ENCODE results near the gene ZNF837.

DNA sequence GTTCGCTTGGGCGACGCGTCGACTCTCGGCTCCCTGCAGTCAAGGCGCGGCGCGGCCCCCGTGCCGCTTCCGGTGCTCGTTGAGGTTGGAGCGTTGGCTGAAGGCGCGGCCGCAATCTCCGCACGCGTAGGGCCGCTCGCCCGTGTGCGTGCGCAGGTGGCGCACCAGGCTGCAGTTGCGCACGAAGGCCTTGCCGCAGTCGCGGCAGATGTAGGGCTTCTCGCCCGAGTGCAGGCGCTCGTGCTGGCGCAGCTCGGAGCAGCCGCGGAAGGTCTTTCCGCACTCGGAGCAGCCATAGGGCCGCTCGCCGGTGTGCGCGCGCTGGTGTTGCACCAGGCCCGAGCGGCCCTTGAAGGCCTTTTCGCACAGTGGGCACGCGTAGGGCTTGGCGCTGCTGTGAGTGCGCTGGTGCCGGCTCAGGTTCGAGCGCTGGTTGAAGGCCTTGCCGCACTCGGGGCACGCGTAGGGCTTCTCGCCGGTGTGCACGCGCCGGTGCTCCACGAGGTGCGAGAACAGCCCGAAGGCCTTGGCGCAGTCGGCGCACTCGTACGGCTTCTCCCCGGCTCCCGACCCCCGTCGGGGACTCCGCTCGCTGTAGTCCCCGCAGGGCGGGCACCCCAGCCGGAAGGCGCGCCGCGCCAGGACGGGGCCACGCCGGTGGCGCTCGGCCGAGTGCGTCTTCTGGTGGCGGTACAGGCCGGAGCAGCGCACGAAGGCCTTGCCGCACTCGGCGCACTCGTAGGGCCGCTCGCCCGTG, 13.0 kb downstream of the ZNF837 start:
- TF ChIP-seq, protein P1, sequence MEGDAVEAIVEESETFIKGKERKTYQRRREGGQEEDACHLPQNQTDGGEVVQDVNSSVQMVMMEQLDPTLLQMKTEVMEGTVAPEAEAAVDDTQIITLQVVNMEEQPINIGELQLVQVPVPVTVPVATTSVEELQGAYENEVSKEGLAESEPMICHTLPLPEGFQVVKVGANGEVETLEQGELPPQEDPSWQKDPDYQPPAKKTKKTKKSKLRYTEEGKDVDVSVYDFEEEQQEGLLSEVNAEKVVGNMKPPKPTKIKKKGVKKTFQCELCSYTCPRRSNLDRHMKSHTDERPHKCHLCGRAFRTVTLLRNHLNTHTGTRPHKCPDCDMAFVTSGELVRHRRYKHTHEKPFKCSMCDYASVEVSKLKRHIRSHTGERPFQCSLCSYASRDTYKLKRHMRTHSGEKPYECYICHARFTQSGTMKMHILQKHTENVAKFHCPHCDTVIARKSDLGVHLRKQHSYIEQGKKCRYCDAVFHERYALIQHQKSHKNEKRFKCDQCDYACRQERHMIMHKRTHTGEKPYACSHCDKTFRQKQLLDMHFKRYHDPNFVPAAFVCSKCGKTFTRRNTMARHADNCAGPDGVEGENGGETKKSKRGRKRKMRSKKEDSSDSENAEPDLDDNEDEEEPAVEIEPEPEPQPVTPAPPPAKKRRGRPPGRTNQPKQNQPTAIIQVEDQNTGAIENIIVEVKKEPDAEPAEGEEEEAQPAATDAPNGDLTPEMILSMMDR (IDR thresholded peaks at IDR 0.05; ENCODE audit: low read depth, low read length), result no peak
- TF ChIP-seq, protein P2, sequence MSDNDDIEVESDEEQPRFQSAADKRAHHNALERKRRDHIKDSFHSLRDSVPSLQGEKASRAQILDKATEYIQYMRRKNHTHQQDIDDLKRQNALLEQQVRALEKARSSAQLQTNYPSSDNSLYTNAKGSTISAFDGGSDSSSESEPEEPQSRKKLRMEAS (IDR thresholded peaks at IDR 0.05; ENCODE audit: low read depth, low read length), result no peak
- no peak for TF ChIP-seq POLR2A (IDR thresholded peaks at IDR 0.05; ENCODE audit: extremely low read depth, insufficient read length)
